DMS153 treated with DMSO at 0.1 percent for 48 hours (cell line): ENCODE measurements around the gene PFAS.

Source experiments
- DNase-seq: peaks from one replicate; lab custom pipeline; 2025; ENCODE audit not compliant: unreplicated experiment; lab: John Stamatoyannopoulos, UW

The PFAS gene

DNA sequence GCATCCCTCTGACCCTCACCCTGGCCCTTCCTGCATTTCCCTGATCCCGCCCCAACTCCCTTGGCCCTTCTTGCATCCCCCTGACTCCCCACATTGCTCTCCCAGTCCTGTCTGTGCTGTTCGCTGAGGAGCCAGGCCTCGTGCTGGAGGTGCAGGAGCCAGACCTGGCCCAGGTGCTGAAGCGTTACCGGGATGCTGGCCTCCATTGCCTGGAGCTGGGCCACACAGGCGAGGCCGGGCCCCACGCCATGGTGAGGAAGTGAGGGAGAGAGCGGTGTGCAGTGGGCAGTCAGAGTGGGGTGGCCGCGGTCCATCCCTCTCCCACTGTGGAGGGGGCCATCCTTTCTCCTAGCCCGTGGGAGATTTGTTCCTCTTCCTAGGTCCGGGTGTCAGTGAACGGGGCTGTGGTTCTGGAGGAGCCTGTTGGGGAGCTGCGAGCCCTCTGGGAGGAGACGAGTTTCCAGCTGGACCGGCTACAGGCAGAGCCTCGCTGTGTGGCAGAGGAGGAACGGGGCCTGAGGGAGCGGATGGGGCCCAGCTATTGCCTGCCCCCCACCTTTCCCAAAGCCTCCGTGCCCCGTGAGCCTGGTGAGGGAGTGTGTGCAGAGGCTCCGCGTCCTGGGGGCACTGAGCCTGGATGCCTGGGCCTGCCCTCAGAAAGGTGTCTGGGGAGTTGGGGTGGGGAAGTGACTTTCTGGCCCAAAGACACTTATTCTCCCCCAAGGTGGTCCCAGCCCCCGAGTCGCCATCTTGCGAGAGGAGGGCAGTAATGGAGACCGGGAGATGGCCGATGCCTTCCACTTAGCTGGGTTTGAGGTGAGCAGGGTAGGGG is 17.8 kb downstream of the PFAS start:
- no peak for DNase-seq

DNA sequence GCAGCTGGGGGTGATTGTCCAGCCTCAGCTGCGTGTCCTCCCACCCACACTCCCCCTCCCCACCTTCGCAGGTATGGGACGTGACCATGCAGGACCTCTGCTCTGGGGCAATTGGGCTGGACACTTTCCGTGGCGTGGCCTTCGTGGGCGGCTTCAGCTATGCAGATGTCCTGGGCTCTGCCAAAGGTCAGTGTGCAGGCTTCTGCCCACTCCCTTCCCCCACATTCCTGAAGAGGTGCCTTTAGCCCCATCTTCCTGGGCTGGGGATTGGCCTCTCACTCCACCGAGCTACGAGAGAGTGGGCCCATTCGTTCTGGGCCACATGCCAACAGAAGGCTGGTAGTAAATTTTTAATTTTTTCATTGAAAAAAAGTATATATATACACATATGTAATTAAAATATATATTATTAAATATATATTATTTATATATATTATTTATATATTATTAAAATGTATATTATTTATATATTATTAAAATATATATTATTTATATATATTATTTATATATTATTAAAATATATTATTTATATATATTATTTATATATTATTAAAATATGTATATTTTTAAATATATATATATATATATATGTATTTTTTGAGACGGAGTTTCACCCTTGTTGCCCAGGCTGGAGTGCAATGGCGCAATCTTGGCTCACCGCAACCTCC is 18.5 kb downstream of the PFAS start:
- no peak for DNase-seq

DNA sequence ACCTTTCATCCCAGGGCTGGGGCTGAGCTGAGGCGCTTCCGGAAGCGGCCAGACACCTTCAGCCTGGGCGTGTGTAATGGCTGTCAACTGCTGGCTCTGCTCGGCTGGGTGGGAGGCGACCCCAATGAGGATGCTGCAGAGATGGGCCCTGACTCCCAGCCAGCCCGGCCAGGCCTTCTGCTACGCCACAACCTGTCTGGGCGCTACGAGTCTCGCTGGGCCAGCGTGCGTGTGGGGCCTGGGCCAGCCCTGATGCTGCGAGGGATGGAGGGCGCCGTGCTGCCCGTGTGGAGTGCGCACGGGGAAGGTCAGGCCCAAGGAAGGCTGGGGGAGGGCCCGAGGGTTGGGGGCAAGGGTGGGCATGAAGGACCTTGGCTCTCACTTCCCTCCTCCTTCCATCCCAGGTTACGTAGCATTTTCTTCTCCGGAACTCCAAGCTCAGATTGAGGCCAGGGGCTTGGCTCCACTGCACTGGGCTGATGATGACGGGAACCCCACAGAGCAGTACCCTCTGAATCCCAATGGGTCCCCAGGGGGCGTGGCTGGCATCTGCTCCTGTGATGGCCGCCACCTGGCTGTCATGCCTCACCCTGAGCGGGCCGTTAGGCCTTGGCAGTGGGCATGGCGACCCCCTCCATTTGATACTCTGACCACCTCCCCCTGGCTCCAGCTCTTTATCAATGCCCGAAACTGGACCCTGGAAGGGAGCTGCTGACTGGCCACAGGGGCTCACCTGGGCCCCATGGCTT is 19.6 kb downstream of the PFAS start:
- no peak for DNase-seq

DNA sequence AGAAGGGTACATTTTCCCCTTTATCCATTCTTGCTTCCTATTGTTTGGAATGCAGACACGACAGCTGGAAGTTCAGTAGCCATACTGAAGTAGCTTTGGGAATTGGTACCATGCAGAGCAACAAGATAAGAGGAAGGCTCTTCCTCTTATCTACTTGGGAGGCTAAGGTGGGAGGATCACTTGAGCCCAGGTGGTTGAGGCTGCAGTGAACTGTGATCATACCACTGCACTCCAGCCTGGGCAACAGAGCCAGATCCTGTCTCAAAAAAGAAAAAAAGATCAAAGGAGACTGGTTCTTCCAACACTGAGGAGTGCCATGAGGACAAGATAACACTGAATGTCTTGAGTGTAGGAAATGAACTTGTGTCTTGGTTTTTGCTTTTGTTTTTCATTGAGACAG is 23.3 kb downstream of the PFAS start:
- DNase-seq: no peak

DNA sequence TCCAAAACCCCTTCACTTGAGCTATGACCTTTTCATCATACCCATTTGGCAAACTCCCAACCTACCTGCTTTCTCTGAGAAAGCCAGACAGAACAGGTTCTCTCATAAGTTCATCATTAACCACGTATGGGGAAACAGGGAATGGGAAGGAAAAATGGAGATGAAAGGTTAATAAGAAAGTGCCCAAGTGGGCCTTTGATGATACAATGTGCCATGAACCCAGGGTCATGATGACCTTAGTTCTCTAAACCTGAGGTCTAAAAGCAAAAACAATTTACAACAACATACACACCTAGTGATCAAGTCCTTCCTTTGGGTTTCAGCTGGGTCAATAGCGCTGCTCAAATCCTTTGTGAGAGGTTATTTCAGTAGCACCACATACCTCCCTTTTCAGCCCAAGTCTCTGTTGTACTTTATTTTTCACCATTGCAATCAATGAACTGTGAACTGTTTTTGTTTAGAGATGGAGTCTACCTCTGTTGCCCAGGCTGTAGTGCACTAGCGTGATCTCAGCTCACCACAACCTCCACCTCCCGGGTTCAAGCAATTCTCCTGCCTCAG is 24.9 kb downstream of the PFAS start:
- DNase-seq: no peak

DNA sequence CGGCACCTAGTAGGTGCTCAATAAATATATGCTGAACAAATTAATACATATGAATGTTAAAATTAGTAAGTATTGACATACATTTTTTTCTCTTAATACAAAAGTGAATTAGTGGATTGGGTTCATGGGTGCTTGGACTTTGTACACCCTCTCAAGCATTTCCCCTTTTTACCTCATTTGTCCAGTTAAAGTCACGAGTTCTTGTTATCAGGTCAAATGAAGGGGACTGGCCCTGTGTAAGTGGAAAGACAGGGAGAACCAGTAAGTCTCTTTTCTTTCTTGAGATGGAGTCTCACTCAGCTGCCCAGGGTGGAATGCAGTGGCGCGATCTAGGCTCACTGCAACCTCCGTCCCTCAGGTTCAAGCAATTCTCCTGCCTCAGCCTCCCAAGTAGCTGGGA is 25.7 kb downstream of the PFAS start:
- DNase-seq: no peak

- DNase-seq: no peak
These were observed 26.6 kb downstream of the PFAS start for GRCh38 chr17:8275421-8276290.

DNA sequence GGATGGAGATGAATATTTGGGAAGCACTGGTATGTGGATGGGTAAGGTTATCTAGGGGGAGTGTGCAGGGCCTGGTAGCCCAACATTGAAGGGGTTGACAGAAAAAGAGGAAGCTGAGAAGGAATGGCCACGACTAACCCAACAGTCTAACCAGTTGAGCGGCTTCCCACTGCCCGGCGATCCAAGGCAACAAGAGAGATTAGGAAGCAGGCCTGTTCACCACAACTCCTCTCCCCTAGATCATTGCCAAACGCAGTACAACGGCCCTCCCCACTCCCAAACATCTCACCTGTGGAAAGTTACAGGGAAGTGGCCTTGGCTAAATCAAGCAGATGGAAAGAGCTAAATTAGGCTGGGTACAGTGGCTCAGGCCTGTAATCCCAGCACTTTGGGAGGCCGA is 28.2 kb downstream of the PFAS start:
- no peak for DNase-seq

DNA sequence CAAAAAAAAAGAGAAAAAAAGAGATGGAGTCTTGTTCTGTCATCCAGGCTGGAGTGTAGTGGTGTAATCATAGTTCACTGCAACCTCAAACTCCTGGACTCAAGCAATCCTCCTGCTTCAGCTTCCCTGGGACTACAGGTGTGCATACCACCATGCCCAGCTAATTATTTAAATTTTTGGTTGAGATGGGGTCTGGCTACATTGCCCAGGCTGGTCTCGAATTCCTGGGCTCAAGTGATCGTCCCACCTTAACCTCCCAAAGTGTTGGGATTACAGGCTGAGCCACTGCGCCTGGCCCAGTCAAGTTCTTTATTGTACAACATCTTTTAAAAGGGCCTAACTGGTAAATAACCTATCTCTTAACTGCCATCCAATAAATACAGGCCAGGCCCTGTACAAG is 33.3 kb downstream of the PFAS start:
- DNase-seq: no peak

GRCh38 chr17:8283356-8283755 is 34.3 kb downstream of the PFAS start:
- no peak for DNase-seq

DNA sequence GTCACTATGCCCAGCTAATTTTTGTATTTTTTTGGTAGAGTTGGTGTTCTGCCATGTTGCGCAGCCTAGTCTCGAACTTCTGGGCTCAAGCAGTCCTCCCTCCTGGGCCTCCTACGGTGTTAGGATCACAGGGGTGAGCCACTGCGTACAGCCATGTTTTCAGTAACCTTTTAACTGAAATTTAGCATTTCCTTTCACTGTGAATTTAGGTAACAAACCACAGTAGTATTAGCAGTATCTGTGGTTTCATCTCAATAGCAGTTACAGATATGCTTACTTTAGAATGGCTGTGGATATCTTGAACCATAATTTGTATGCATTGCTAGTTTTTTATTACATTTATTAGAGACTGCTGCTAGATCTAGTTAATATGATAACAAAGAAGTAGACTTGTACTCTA is 35.0 kb downstream of the PFAS start:
- no peak for DNase-seq

DNA sequence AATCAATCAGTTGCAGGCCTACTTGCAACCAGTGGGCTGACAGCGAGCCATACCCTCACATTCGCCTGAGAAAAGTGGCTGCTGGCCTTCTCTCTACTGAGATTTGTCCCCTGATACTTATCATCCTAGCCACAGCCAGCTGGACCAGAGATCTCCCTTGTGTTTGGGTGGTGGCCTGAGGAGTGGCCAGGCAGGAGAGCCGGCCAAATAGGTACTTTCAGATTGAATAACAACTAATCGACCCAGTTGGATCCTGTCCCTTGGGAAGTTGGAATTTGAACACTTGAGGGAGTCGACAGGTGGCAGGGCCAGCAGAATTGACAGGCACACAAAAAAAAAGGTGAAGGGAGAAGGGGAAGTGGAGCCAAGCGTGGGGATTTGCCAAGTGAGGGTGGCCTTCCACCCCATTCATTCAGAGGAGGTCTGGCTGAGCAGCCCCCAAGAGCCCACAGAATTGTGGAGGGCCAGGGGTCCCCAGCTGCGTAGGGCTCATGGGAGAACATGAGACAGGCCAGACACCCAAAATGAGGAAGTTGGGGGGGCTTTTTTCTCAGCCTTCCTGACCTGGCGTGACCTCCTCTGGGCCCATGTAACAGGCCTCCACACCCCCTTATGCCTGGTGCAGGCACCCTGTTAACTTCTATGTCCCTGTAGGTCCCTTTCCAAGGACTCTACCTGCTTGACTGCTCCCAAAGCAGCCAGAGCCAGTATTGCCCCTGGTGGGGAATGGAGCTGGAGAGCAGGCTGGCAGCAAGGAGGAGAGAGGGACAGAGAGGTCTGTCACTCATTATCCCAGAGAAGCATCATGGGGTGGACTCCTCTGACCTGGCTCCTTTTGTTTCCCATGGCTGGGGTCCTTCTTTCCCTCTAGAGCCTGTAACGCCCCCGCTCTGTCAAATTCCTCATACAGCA is 36.4 kb downstream of the PFAS start:
- no peak for DNase-seq

GRCh38 chr17:8287651-8288335 is 38.7 kb downstream of the PFAS start:
- no peak for DNase-seq

GRCh38 chr17:8288336-8289102 is 39.4 kb downstream of the PFAS start, which contains the start of gene RANGRF:
Gene RANGRF (plus strand): TSS chr17:8288670. CDS start chr17:8288789, 119 bp downstream.
- peak; percentile 4 for DNase-seq

DNA sequence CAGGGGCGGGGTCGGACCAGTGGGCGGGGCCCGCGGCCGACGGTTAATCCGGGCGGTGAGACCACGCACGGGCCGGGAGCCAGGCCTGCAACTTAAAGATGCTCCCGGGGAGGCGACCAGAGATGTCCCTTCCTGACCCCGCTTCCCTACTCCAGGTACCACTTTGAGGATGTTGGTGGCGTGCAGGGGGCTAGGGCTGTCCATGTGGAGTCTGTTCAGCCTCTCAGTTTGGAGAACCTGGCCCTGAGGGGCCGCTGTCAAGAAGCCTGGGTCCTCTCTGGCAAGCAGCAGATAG is 40.0 kb downstream of the PFAS start:
- no peak for DNase-seq

GRCh38 chr17:8290043-8290442 is 41.0 kb downstream of the PFAS start:
- DNase-seq: no peak

GRCh38 chr17:8292639-8293395 is 43.7 kb downstream of the PFAS start:
- DNase-seq: no peak

DNA sequence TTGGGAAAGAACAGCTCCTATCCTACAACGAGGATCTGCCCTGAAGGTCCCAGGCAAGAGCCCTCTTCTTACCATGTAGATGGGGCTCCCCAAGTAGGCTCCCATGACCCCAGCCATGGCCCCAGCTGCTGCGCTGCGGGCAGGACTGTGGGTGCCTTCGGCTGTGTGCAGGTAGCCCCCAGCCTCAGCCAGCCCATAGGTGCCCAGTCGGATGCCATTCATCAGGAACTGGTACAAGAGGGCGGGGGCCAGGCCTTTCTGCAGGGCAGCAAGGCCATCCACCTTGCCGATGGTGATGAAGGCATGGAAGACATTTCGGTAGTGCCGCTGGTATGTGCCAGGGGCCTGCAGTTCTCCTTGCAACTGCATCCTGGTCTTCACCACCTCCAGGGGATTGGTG is 45.3 kb downstream of the PFAS start:
- DNase-seq: no peak
